22Rv1 (cell line): Measurements from ENCODE around the gene TRHDE.

Source experiments
- CTCF ChIP-seq: fragments of 450-650 bp; IDR thresholded peaks from 2 replicates; pipeline ENCODE4 v1.5.1; 2017; ENCODE audit warnings: mild to moderate bottlenecking
- ZFX ChIP-seq: fragments of 450-650 bp; IDR thresholded peaks from 2 replicates; pipeline ENCODE4 v1.6.1; 2017; ENCODE audit warnings: antibody characterized with exemption, borderline replicate concordance

GRCh38 chr12:72692338-72692737 is 420.2 kb downstream of the TRHDE start:
- no peak for TF ChIP-seq CTCF
- no peak for TF ChIP-seq ZFX
